DOHH2 (cell line): Measurements from ENCODE around the gene SFRP5.

Experiments
- H3F3A ChIP-seq: fragments of 200-600 bp; sonication (generic), shearing (Covaris generic); 2 replicates; pipeline ENCODE4 v1.6.0; 2016; ENCODE audit warnings: antibody characterized with exemption, mild to moderate bottlenecking; ENCODE audit not compliant: control insufficient read depth, insufficient read depth
- H3K27ac ChIP-seq: fragments of 200-600 bp; sonication (generic); 2 replicates; pipeline ENCODE4 v1.5.1; 2014; ENCODE audit warnings: low read depth, mild to moderate bottlenecking, low read length, moderate library complexity
- H3K27me3 ChIP-seq: fragments of 200-600 bp; sonication (generic); 2 replicates; pipeline ENCODE4 v1.6.1; 2014; ENCODE audit warnings: mild to moderate bottlenecking, low read length, mixed read lengths; ENCODE audit not compliant: control insufficient read depth
- H3K36me3 ChIP-seq: fragments of 200-600 bp; sonication (generic); 2 replicates; pipeline ENCODE4 v1.6.1; 2014; ENCODE audit warnings: mild to moderate bottlenecking, low read length, moderate library complexity, mixed read lengths; ENCODE audit not compliant: control insufficient read depth
- H3K4me1 ChIP-seq: fragments of 200-600 bp; sonication (generic); 2 replicates; pipeline ENCODE4 v1.6.1; 2014; ENCODE audit warnings: mild to moderate bottlenecking, low read length, mixed read lengths; ENCODE audit not compliant: control insufficient read depth
- H3K4me2 ChIP-seq: fragments of 200-600 bp; sonication (generic); 2 replicates; pipeline ENCODE4 v1.6.0; 2014; ENCODE audit warnings: mild to moderate bottlenecking, low read length, moderate library complexity
- H3K4me3 ChIP-seq: fragments of 200-600 bp; sonication (generic); 2 replicates; pipeline ENCODE4 v1.5.1; 2014; ENCODE audit warnings: mild to moderate bottlenecking, low read length, mixed read lengths
- H3K79me2 ChIP-seq: fragments of 200-600 bp; sonication (generic); 2 replicates; pipeline ENCODE4 v1.6.1; 2014; ENCODE audit warnings: mild to moderate bottlenecking, low read length, mixed read lengths; ENCODE audit not compliant: control insufficient read depth
- H3K9me2 ChIP-seq: fragments of 200-600 bp; sonication (generic); replicated peaks from 2 replicates; pipeline ENCODE4 v1.6.1; 2014; ENCODE audit warnings: mild to moderate bottlenecking, low read length, mixed read lengths; ENCODE audit not compliant: control insufficient read depth
- H3K9me3 ChIP-seq: fragments of 200-600 bp; sonication (generic); 2 replicates; pipeline ENCODE4 v1.6.1; 2014; ENCODE audit warnings: antibody characterized with exemption, low read length, mixed read lengths; ENCODE audit not compliant: control insufficient read depth, insufficient read depth
- H4K20me1 ChIP-seq: fragments of 200-600 bp; sonication (generic); 2 replicates; pipeline ENCODE4 v1.6.0; 2014; ENCODE audit warnings: low read depth, mild to moderate bottlenecking, antibody characterized with exemption, low read length, moderate library complexity; ENCODE audit not compliant: control insufficient read depth, insufficient read depth
- CTCF ChIP-seq: fragments of 200-600 bp; sonication (generic); IDR thresholded peaks from one replicate; pipeline ENCODE4 v1.5.1; 2014; ENCODE audit warnings: antibody characterized with exemption, mild to moderate bottlenecking, low read depth, low read length; ENCODE audit not compliant: poor library complexity, severe bottlenecking
- EZH2phosphoT487 ChIP-seq: fragments of 200-600 bp; sonication (generic); IDR thresholded peaks from 2 replicates; pipeline ENCODE4 v1.6.1; 2017; ENCODE audit warnings: borderline replicate concordance, mild to moderate bottlenecking, antibody characterized with exemption, low read length, moderate library complexity, mixed read lengths

The SFRP5 gene

GRCh38 chr10:97779975-97780374, 8.2 kb upstream of the SFRP5 start:
- TF ChIP-seq EZH2phosphoT487 (no peak), CTCF (no peak)
- Histone ChIP-seq H3K9me2 (no peaks in the 10 kb centered on the region), H3K36me3 (no peaks in the 10 kb centered on the region), H3K79me2 (no peaks in the 10 kb centered on the region), H3K27ac (no peak overlapping the region), H3K27me3 (0 out of 2 replicates have a peak, but pooled peaks cover 5% of the 10 kb centered on the region), H3K4me2 (no peak overlapping the region), H3F3A (no peaks in the 10 kb centered on the region), H3K9me3 (no peaks in the 10 kb centered on the region), H3K4me3 (no peak overlapping the region), H4K20me1 (no peaks in the 10 kb centered on the region), H3K4me1 (no peaks in the 10 kb centered on the region)

GRCh38 chr10:97779492-97779891, 7.7 kb upstream of the SFRP5 start:
- no peaks in the 10 kb centered on the region for H3K79me2 ChIP-seq
- no peaks in the 10 kb centered on the region for H3F3A ChIP-seq
- 0 out of 2 replicates have a peak, but pooled peaks cover 5% of the 10 kb centered on the region for H3K27me3 ChIP-seq
- no peak overlapping the region for H3K4me3 ChIP-seq
- no peak for TF ChIP-seq EZH2phosphoT487
- no peaks in the 10 kb centered on the region for H4K20me1 ChIP-seq
- no peaks in the 10 kb centered on the region for H3K9me2 ChIP-seq
- H3K36me3 ChIP-seq: no peaks in the 10 kb centered on the region
- no peaks in the 10 kb centered on the region for H3K4me1 ChIP-seq
- H3K27ac ChIP-seq: no peak overlapping the region
- no peak overlapping the region for H3K4me2 ChIP-seq
- H3K9me3 ChIP-seq: no peaks in the 10 kb centered on the region

- TF ChIP-seq EZH2phosphoT487 (no peak), CTCF (no peak)
- Histone ChIP-seq H3K27ac (no peak overlapping the region), H3K36me3 (no peaks in the 10 kb centered on the region), H3K79me2 (no peaks in the 10 kb centered on the region), H3K9me3 (no peaks in the 10 kb centered on the region), H3F3A (no peaks in the 10 kb centered on the region), H3K4me3 (no peak overlapping the region), H4K20me1 (no peaks in the 10 kb centered on the region), H3K27me3 (peaks cover 5% of the 10 kb centered on the region; the same call in 1 of the 2 replicates), H3K4me1 (no peaks in the 10 kb centered on the region), H3K4me2 (no peak overlapping the region), H3K9me2 (no peaks in the 10 kb centered on the region)
Measured at GRCh38 chr10:97778452-97779302, 6.9 kb upstream of the SFRP5 start.

- Histone ChIP-seq H3K4me2 (no peak overlapping the region), H3K36me3 (no peaks in the 10 kb centered on the region), H3K4me1 (no peaks in the 10 kb centered on the region), H3K9me3 (no peaks in the 10 kb centered on the region), H3K9me2 (no peaks in the 10 kb centered on the region), H3F3A (no peaks in the 10 kb centered on the region), H3K79me2 (no peaks in the 10 kb centered on the region), H3K27me3 (peaks cover 17% of the 10 kb centered on the region), H3K27ac (no peak overlapping the region), H4K20me1 (no peaks in the 10 kb centered on the region), H3K4me3 (no peak overlapping the region)
- TF ChIP-seq CTCF (no peak), EZH2phosphoT487 (no peak)
Measured at GRCh38 chr10:97777143-97777542, 5.3 kb upstream of the SFRP5 start.
